ENCODE results near the gene TLCD4.

GRCh38 chr1:95139039-95139438, 21.9 kb downstream of the TLCD4 start:
- TF ChIP-seq CTCF (IDR thresholded peaks at IDR 0.05; ENCODE audit: low read depth, low read length, poor library complexity, severe bottlenecking): no peak
- TF ChIP-seq EZH2phosphoT487 (IDR thresholded peaks at IDR 0.05; ENCODE audit: borderline replicate concordance, low read length): no peak
